Urothelium cell line (cell line): ENCODE data around the gene SOX13.

ENCODE experiments used
- DNase-seq: peaks from one replicate; pipeline ENCODE4 v3.0.0; 2011; ENCODE audit warnings: low spot score, mixed read lengths
- FAIRE-seq: peaks from 2 replicates; lab custom pipeline; 2011; peaks lifted over from hg19 to GRCh38; lab: Jason Lieb, UNC

SOX13 gene

DNA sequence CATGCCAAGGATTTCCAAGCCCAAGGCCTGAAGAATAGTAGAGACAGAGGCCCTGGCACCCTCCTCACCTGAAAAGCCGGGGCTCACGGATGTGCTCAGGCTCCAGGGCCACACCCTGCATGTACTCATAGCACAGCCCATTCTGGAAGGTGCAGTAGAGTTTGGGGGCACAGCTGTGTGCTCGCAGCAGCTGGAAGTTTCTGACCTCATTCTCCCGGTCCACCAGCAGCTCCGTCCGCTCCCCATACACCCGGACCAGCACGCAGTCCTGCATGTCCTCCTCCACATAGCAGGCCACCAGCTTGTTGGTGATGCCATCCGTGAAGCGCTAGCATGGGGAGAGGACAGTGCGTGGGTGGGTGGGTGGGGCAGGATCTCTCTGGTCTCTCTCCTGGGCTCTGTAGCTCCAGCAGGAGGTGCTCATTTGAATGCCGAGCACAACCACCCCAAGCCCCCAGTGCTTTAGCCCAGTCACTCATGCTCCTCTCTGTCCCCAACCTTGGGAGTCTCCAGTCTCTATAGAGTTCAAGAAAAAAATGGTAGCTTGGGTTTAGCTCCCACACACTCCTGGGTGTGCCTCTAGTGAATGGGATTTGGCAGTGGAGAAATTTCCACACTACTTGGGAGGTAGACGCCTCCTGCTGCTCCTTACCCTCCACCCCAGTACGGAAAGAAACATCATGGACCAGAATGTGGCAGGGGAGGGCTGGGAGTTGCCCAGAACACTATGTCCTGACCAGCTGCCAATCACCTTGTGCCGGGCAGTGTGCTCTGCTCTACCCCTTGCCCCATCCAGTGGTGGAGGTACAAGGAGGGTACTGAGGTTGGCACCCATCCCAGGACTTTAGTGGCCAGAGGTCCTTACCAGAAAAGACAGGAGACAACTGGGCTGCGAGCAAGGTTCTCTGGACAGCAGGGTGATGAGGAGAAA is 77.0 kb downstream of the SOX13 start:
- DNase-seq = no peak
- no peak for FAIRE-seq

DNA sequence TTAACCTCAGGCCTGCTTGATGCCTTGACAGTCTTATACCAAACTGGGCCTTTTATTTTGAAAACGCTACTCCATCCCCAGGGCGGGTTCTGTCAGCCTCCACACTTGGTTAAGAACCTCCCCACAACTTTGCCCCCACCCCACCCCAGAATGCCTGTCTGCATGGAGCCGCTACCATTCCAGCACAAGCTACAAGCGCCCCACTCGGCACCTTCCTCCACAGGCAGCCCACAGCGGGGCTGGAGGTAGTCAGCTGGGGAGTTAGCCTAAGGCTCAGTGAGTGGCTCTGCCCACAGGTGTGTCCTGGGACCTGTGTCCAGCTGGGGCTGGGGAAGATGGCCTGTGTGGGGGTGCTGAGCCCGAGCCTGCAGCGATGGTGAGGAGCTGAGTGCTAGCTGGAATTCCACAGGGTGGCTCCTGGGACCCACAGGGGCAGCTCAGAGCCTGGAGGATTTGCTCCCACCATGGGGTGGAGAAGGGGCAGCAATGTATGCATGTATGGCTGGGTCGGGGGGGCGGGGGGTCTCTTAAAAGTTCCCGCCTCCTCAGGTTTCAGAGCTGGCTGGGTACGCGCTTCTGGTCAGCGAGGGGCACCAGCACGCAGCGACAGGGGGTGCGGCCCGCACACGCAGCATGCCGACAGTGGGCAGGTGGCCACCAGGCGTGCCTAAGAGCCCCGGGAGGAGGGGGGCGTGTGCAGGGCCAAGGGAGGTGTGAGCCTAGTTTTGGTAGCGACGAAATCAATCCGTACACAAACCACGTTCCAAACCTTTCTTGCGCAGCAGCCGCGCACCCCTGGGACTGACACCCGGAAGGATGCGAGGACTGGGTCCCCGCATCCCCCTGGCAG is 78.0 kb downstream of the SOX13 start:
- FAIRE-seq (no peak), DNase-seq (peak; percentile 56)

DNA sequence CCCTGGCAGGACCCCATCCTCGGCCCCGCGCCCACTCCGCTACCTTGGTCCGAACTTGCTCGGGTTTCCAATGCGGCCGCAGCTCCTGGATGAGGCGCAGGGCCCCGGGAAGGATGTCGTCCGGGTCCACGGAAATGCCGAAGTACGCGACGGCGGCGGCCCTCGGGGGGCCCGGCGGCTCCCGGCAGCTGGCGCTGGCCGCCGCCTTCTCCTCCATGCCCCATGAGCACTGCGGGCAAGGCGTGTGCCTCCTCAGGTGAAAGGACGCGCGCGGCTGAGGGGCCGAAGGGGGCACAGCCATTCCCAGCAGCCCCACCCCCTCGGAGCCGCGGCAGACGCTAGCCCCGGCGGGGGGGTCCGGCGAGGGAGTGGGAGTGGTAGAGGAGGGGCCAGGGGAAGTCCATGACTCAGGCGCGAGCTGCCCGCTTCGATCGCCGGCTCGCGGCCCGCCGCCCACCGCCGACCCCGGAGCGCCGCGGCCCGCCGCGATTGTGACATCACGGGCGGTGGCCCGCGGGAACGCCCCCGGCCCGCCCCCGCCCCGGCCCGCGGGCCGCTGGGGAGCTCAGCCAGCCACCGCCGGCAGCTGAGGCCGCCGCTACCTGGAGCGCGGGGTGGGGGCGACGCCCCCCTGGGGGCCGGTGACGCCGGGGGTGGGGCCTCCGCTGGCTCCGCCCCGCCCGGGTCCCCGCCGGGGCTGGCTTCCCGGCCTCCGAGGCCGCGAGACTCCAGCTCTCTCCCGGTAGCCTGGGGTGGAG is 78.8 kb downstream of the SOX13 start, which contains the start of gene ETNK2:
TSS of gene ETNK2 (minus strand) at position 493 of the 758 bp plus-strand sequence. CDS start at position 301, 192 bp downstream.
- DNase-seq (peak; percentile 94), FAIRE-seq (peak; percentile 5)

DNA sequence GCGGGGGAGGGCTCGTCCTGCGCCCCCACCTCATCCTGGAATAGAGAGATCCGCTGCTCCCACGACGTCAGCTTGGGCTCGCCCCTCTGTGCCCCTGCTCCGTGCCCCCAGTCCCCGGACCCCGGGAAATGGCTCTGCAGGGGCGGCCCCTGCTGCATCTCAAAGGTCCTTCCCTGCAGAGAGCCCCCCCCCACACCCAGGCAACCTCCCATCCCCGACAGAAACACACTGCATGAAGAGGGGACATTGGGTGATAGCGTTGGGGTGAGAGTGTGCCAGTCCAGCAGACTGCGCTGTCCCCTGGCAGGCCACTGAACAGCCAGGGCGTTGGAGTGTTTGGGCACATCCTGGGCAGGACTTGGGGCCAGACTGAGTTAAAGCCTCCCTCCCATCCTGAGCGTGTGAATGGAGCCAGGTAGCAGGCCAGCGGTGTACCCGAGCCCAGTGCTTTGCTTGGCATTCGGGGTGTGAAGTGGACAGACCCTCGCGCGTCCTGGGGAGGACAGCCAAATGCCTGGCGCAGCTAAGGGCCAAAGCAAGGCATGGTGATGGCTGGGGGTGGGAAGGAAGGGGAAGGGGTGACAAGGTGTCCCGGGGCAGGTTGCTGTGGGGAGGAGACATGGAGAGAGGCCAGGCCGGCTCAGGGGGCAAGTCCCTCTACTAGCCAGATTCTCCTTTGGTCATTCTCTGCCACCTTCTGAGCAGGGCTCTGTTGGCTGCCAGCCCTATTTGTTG is 79.6 kb downstream of the SOX13 start:
- DNase-seq = no peak
- no peak for FAIRE-seq

DNA sequence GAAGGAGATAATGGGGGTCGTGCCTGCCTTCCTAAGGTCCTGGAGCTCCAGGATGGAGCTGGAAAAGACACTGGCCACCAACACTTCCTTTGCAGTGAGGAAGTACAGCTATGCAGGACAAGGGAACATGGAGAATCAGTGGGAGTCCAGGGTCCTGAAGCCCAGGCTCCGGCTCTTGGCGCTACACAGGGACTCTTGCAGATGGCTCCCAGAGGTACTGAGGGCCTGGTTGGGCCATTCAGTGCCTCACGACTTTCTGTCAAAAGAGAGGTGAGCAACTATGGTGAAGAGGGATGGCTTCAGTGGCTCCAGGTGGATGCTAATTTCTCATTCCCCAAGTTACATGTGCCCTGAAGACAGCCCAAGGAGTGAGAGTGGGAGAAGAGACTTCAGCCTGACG is 80.8 kb downstream of the SOX13 start:
- no peak for FAIRE-seq
- no peak for DNase-seq

DNA sequence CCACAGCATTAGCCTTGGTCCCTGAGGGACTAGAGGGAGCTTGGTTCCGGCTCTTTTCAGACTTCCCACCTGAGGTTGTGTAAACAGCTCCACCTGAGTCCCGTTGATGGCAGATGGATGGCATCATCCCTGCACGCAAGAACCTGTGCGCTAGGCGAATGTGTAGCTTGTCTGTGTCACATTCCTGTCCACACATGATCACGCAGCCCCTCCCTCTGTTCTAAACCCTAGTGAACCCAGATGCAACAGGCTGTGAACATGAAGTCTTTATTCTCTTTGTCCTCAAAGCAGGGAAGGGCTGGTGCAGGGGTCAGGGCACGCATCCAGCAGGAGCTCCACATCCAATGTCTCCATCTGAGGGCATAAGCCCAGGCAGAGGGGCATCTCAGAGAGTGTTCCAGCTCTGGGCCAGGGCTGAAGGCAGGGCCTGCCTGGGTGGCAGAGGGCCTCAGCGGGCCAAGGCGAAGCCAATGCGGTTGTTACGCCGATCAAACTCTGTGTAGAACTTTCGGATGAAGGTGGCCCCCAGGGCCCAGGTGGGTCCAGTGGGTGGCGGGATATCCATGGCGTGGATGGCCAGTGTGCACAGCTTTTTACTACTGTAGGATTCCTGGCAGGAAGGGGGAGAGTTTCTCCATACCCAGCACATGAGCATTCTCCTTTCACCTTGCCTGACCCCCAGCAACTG is 81.8 kb downstream of the SOX13 start:
- DNase-seq (no peak), FAIRE-seq (peak; percentile 13)

DNA sequence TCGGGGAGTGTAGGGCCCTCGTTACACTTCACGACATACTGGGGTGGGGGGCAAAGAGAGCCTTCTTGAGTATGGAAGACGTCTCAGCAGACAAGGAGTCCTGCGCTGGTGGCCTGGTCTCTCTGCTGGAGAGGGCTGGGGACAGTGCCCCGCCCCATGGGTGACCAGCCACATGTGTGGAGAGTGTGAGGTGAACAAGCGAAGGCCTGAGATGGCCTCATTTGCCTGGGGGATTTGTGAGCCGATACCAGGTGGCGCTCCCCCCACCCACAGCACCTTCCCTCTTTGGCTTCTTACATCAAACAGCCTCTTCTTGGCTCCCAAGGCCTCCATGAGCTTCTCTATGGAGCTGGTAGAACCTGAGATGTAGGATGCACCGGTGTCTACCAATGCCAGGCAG is 83.0 kb downstream of the SOX13 start:
- FAIRE-seq = no peak

DNA sequence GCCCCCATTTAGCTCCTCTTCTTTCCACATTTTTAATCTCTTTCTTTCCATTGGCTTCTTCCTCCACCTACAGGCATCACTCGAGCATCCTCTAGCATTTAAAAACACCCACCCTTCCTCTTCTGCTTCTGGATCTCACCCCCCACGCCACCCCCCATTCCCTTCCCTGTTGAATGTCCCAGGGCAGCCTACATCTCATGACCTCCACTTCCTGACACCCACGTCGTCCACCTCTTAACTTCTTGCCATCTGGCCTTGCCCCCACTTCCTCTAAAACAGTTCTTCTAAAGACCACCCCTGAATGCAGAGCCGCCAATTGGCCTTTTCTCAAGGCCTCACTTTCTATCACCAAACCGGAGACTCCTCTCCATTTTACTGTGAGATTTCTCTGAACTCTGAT is 85.0 kb downstream of the SOX13 start:
- FAIRE-seq (no peak), DNase-seq (no peak)

More for the DNA sequence above, 83.0 kb downstream of the SOX13 start:
- no peak for DNase-seq

DNA sequence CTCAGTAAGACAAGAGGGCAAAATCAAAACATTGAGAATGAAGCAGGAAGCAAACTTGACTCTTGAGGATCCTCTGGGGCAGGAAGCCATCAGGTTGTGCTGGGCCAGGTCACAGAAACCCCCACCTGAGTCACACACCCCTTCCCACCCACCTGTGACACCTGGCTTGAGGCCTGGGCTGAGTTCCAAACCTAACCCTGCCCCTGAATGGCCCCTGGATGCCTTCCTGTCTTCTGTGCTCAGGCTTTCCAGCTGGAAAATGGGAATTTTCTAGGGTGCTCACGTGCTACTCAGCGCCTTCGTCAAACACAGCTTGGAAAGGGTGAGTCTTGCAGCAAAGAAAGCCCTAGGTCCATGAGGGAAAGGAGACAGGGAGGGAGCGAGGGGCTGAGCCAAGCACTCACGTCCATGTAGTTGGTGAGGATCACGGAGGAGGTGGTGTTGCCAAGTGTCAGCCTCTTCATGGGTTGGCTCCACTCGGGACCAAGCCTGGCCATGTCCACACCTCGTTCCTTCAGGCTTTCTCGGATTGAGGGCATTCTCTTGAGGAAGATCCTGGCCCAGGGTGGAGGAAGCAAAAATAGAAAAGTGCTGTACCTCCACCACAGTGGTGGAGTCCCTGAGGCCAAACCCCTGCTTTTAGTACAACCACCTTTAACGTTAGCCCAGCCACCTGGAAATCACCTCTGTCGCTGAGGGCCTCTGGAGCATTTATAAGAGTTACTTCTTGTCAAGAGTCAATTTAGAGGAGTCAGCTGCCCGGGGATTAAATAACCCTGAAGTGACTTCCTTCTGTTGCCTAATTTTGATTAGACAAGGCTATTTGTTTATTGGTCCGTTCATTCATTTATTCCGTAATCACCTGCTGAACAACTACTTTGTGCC is 88.9 kb downstream of the SOX13 start:
- FAIRE-seq = no peak
- no peak for DNase-seq

DNA sequence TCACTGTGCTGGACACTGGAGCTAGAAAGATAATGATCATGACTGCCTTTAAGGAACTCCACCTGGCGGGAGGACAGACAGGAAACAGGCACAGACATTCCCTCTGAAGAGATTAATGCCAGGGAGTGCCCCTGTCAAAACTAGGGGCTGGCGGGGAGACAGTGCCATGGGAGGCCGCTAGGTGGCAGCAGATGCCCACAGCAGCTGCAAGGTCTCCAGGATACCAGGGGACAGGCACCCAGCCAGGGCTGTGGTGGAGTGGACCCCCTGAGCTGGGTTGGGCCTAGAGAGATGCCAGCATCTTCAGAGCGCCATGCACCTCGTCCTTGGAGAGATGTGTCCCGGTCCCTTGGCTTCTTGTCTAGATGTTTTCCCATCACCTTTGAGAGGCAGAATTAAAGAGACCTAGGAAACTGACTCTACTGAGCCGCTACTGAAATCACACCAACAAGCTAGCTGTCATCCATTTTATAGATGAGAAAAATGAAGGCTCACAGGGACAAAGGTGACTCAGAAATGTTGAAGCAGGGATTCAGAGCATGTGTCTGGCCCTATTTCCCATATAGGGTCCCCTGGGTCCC is 89.7 kb downstream of the SOX13 start:
- peak; percentile 87 for DNase-seq
- peak; percentile 40 for FAIRE-seq

DNA sequence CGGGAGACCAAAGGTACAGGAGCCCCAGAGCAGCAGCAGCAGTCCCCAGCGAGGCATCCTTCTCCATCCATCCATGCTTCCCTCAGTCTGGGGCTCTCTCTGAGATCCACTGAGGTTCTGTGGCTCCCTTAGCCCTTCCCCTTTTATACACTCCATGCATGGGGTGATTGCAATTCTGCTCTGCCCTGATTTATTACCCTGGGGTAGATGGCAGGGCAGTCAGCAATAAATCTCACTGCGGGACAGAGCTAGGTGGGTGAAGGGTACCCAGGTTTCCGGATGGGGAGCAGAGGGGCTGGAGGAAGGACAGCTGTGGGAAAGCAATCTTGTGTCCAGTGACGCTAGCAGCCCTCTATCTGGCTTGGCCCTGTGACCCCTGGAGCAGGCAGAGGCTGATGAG is 93.3 kb downstream of the SOX13 start, which contains the start of gene REN:
TSS of gene REN (minus strand) at position 119 of the 400 bp plus-strand sequence. CDS start at position 75, 44 bp downstream.
- DNase-seq = no peak
- no peak for FAIRE-seq

DNA sequence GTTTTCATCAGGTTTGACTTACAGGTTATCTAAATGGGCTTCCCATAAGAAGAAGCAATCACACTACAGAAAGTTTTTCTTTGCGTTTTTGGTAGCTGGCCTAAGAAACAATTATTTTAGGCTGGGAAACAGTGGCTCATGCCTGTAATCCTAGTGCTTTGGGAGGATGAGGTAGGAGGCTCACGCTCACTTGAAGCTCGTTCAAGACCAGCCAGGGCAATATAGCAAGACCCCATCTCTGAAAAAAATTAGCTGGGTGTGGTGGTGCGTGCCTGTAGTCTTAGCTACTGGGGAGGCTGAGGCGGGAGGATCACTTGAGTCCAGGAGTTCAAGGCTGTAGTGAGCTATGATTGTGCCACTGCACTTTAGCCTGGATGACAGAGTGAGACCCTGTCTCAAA is 94.8 kb downstream of the SOX13 start:
- FAIRE-seq (no peak), DNase-seq (no peak)

DNA sequence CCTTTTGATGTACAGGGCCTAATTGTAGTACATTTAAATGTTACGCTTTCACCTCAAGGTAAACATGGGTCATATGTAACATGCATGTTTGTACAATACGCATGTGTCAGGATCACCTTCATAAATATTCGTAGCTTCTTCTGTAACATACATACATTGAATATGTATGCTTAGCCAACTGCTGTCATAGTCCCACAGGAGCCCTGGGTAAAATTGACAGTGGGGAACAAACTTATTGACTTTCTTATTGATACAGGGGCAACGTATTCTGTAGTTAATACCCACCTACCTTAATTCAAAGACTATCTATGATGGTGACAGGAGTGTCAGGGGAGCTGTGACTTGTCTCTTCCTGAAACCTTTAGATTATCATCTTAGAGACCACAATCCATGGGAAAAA is 96.9 kb downstream of the SOX13 start:
- FAIRE-seq = no peak

DNA sequence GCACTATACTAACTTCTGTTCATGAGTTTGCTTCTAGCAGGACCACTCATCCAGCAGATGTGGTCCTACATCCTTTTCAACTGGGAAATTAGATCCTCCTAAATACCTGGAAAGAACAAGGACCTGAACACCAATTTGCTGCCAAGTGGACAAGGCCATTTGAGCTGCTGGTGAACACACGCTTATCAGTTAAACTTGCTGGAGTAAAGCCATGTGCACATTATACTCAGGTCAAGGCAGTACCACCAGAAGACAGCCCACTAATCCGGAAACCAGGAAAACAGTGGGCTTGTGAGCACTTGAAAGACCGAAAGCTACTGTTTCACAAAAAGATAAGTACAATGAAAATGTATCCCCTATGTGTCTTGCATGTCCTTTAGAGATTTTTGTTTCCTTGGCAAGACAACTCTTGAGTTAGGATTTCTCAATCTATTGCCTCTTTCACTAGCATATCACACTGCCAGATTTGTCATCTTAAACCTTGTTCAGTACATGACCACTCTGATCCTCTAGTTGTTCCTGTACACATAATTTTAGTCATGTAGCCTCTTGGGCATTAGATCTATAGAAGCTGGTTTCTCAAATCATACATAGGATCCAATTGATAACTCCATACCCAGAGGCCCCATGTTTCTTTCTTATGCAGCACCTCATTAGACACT is 97.7 kb downstream of the SOX13 start:
- FAIRE-seq = no peak
- no peak for DNase-seq

More for the DNA sequence above, 96.9 kb downstream of the SOX13 start:
- no peak for DNase-seq

DNA sequence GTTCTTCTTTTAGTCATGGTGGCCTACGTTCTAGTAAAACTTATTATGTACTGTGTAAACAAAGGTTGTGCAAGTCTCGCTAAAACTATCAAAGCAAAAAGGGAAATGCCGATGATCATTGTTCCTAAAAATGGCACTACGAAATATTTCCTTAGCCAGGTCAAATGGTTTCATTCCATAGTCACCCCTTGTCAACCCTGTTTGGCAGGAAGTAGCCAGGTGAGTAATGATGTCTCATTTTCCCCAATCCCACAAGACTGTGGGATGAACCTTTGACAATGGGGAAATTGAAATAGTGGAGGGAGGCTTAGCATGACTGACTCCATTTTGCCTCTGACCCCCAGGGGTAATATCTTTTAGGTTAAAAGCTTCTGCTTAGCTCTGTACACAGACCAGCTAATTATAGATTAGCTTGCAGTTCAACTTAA is 98.8 kb downstream of the SOX13 start:
- FAIRE-seq (peak; percentile 86), DNase-seq (peak; percentile 68)

DNA sequence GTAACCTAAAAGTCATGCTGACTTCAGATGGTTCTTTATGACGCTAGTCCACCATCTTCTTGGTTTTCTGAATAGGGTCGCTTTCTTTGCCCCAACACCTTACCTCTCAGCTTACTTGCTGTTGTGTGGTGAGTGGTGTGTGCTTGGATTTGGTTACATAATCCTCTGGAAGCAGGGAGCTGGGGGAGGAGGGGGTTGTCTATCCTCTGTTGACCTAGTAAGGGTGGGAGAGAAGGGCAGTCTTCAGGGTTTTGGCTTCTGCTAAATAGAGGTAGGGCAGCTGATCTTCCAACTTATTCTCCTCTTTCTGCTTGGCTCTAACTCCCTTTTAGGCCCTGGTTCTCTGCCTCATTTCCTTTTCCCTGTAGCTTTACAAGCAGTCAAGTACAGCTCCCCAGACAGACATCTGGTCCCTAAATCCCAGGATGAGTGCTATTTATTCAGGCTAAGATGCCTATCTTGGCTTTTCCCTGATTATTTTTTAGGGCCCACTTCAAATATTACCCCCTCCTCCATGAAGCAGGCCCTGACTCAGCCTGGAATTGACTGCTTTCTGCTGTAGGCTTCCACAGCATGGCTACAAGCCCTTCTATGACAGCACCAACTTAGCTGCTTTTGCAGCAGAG is 99.6 kb downstream of the SOX13 start:
- DNase-seq (no peak), FAIRE-seq (no peak)

DNA sequence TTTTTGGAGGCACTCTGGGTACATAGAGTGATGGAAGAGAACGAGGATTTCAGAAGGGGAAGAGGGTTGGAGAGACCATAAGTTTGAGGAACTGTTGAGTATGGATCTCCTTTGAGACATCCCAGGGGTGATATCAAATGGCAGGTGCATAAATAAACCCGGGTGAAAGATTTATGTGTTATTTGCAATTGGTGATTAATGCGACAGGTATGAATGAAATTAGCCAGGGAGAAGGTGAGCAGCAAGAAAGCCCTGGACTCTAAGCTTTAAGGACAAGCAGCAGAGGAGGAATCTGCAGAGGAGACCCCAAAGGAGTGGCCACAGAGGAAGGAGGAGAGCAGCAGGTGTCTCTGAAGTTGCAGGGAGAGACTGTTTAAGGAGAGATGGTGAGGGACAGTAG is 102.0 kb downstream of the SOX13 start:
- DNase-seq (no peak), FAIRE-seq (no peak)
